ENCODE measurements around the gene ACOX2. TPM values are rescaled to one million over a fixed set of nuclear protein-coding genes. Genes with fewer than 3 reads are reported as not detected.

ACOX2 gene
- total RNA-seq, 4 donors from 2014 or later: 18.6 to 43.1 (median 36.1) TPM

- Histone ChIP-seq H3K4me3 (peak overlapping the region in 3 of 4 donors; percentile 9 to 53 (median 36)), H3K27me3 (no peaks in the 10 kb centered on the region), H3K9me3 (peaks cover 0 to 3% (median 0%) of the 10 kb centered on the region in 4 donors), H3K36me3 (peaks cover 0 to 5% (median 0%) of the 10 kb centered on the region in 3 donors), H3K4me1 (peaks cover 0 to 55% (median 12%) of the 10 kb centered on the region in 4 donors), H3K27ac (peak overlapping the region in 3 of 4 donors; percentile 82 to 93 (median 90))
- no peak for DNase-seq (ENCODE audit: low spot score in 2 of 2)
- TF ChIP-seq EP300 (IDR thresholded peaks at IDR 0.05) (no peak), POLR2A (IDR thresholded peaks at IDR 0.05) (no peak), CTCF (IDR thresholded peaks at IDR 0.05) (no peak)
- 69 to 76% methylated on average over 4 of the region's 4 CpGs for WGBS, 2 donors
Observed at GRCh38 chr3:58574682-58575081, 37.7 kb upstream of the ACOX2 start.

GRCh38 chr3:58574106-58574505, 37.1 kb upstream of the ACOX2 start:
- DNase-seq (ENCODE audit: low spot score in 2 of 2): no peak
- peak overlapping the region in 2 of 4 donors; percentile 12 to 23 for H3K4me3 ChIP-seq
- no peaks in the 10 kb centered on the region for H3K27me3 ChIP-seq
- 36 to 67% methylated on average over 3 of the region's 3 CpGs for WGBS, 2 donors
- H3K9me3 ChIP-seq: peaks cover 0 to 3% (median 0%) of the 10 kb centered on the region in 4 donors
- H3K36me3 ChIP-seq: peaks cover 0 to 5% (median 0%) of the 10 kb centered on the region in 3 donors
- peaks cover 0 to 56% (median 12%) of the 10 kb centered on the region in 4 donors for H3K4me1 ChIP-seq
- TF ChIP-seq EP300 (IDR thresholded peaks at IDR 0.05) (no peak), POLR2A (IDR thresholded peaks at IDR 0.05) (no peak), CTCF (IDR thresholded peaks at IDR 0.05) (no peak)
- peak overlapping the region in 3 of 4 donors; percentile 12 to 93 (median 90) for H3K27ac ChIP-seq

DNA sequence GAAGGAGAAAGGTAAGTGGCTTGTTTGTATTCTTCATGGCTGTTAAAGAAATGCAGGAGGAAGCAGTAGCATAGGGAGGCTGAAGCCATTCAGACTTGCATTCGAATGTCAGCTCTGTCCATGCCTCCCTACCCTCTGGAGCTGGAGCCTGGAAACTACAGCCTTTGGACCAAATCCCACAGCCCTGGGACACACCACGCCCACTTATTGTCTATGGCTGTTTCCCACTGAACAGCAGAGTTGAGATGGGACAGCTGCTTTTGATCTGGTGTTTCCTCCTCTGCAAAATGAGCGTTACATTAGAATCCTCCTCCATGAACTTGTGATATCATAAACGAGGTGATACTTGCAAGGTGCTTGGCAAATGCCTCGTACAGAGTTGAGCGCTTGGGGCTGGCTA, 36.6 kb upstream of the ACOX2 start:
- peak in 1 of 2 donors; percentile 14 for TF ChIP-seq POLR2A (IDR thresholded peaks at IDR 0.05)
- no peak for TF ChIP-seq CTCF (IDR thresholded peaks at IDR 0.05)
- no peak for TF ChIP-seq EP300 (IDR thresholded peaks at IDR 0.05)
- Histone ChIP-seq H3K27me3 (no peaks in the 10 kb centered on the region), H3K4me3 (peak overlapping the region in 2 of 4 donors; percentile 12 to 23), H3K36me3 (peaks cover 0 to 5% (median 0%) of the 10 kb centered on the region in 3 donors), H3K27ac (peak overlapping the region in 2 of 4 donors; percentile 90 to 93), H3K9me3 (peaks cover 0 to 3% (median 0%) of the 10 kb centered on the region in 4 donors), H3K4me1 (peaks cover 0 to 59% (median 12%) of the 10 kb centered on the region in 4 donors)
- WGBS, 2 donors: 65 to 72% methylated on average over 6 of the region's 6 CpGs
- no peak for DNase-seq (ENCODE audit: low spot score in 2 of 2)

- Histone ChIP-seq H3K27me3 (no peaks in the 10 kb centered on the region), H3K9me3 (peaks cover 0 to 3% (median 0%) of the 10 kb centered on the region in 4 donors), H3K36me3 (peaks cover 0 to 5% (median 0%) of the 10 kb centered on the region in 3 donors), H3K4me1 (peaks cover 0 to 54% (median 8%) of the 10 kb centered on the region in 4 donors), H3K4me3 (no peak overlapping the region), H3K27ac (peak overlapping the region in 2 of 4 donors; percentile 57 to 93)
- WGBS, 2 donors: 87 to 92% methylated on average over 7 of the region's 7 CpGs
- DNase-seq (ENCODE audit: low spot score in 2 of 2): no peak
- TF ChIP-seq CTCF (IDR thresholded peaks at IDR 0.05): no peak
- TF ChIP-seq POLR2A (IDR thresholded peaks at IDR 0.05): no peak
- TF ChIP-seq EP300 (IDR thresholded peaks at IDR 0.05): no peak
Observed at GRCh38 chr3:58572634-58573230, 35.7 kb upstream of the ACOX2 start.

- H3K27me3 ChIP-seq: no peaks in the 10 kb centered on the region
- TF ChIP-seq POLR2A (IDR thresholded peaks at IDR 0.05) (no peak), EP300 (IDR thresholded peaks at IDR 0.05) (no peak), CTCF (IDR thresholded peaks at IDR 0.05) (no peak)
- H3K4me1 ChIP-seq: peaks cover 0 to 48% (median 4%) of the 10 kb centered on the region in 4 donors
- WGBS, 2 donors: 78 to 81% methylated on average over 13 of the region's 13 CpGs
- H3K36me3 ChIP-seq: peaks cover 0 to 8% (median 0%) of the 10 kb centered on the region in 3 donors
- H3K27ac ChIP-seq: peak overlapping the region in 1 of 4 donors; percentile 38
- H3K4me3 ChIP-seq: no peak overlapping the region
- peaks cover 0 to 3% (median 0%) of the 10 kb centered on the region in 4 donors for H3K9me3 ChIP-seq
- DNase-seq (ENCODE audit: low spot score in 2 of 2): no peak
Observed at GRCh38 chr3:58572013-58572633, 35.1 kb upstream of the ACOX2 start.
